Sigmoid colon (tissue), 7 donors: Measurements from ENCODE around the gene SLC16A8. TPM values are rescaled to one million over a fixed set of nuclear protein-coding genes. Genes with fewer than 3 reads are reported as not detected.

Experiments
- DNase-seq: peaks from one replicate; pipeline ENCODE4 v3.0.0-alpha.2; 2019
- H3K27ac ChIP-seq, 4 donors: fragments of 200-600 bp; sonication (generic); one replicate each; pipeline ENCODE4 v1.5.1; 2016 to 2019; ENCODE audit warnings: mild to moderate bottlenecking in 1 of 4
- H3K27me3 ChIP-seq, 3 donors: fragments of 200-600 bp; sonication (generic); one replicate each; pipeline ENCODE4 v1.5.1; 2019; ENCODE audit warnings: mild to moderate bottlenecking in 1 of 3
- H3K36me3 ChIP-seq, 4 donors: fragments of 200-600 bp; sonication (generic); one replicate each; pipeline ENCODE4 v1.5.1; 2016 to 2019
- H3K4me1 ChIP-seq, 4 donors: fragments of 200-600 bp; sonication (generic); one replicate each; pipeline ENCODE4 v1.5.1; 2017 to 2019
- H3K4me3 ChIP-seq, 4 donors: fragments of 200-600 bp; sonication (generic); one replicate each; pipeline ENCODE4 v1.5.1; 2017 to 2019; ENCODE audit warnings: mild to moderate bottlenecking in 2 of 4, moderate library complexity in 1 of 4
- H3K9me3 ChIP-seq, 4 donors: fragments of 200-600 bp in 3 of 4; sonication (generic) in 3 of 4; one replicate each; pipeline versions ENCODE4 v1.5.1 to v1.6.1; 2013 to 2019
- EP300 ChIP-seq, 4 donors: sonication (generic); formaldehyde crosslinking; IDR thresholded peaks; one replicate each; pipeline ENCODE4 v1.6.1; 2017; ENCODE audit warnings: antibody characterized with exemption in 4 of 4
- POLR2A ChIP-seq, 2 donors: fragments of 450-650 bp; IDR thresholded peaks; one replicate each; pipeline ENCODE4 v1.6.1; 2016; ENCODE audit warnings: antibody characterized with exemption in 2 of 2, mild to moderate bottlenecking in 2 of 2, moderate library complexity in 2 of 2
- POLR2AphosphoS5 ChIP-seq, 4 donors: sonication (generic); formaldehyde crosslinking; IDR thresholded peaks; one replicate each; pipeline ENCODE4 v1.6.1; 2017; ENCODE audit warnings: antibody characterized with exemption in 4 of 4
- WGBS, 2 donors: extraction: QIAGEN DNeasy Blood & Tissue Kit; methylation state at CpG; one replicate each; pipeline ENCODE4 v1.1.7; 2013; 5-methylcytosine and 5-hydroxymethylcytosine counted together
- intact Hi-C: fragments of 100-400 bp; cut with DNase I; formaldehyde crosslinking; loops from one replicate; pipeline ENCODE4 v1.15.1; 2023
- polyA plus RNA-seq, 3 donors: library from polyadenylated mRNA; stranded (reverse); fragments of 200-250 nt; gene quantifications; one replicate each; pipeline ENCODE4 v1.2.3, GENCODE V29; 2013
- total RNA-seq, 4 donors: library from RNA; depleted of rRNA; stranded (reverse); fragments of >200 nt; gene quantifications; one replicate each; pipeline ENCODE4 v1.1.0, GENCODE V29; 2016
- TF ChIP-seq, protein P1 (sequence below), 4 experiments: fragments of 450-650 bp in 3 of 4; fragments of 200-600 bp in 1 of 4; IDR thresholded peaks; one replicate each; pipeline ENCODE4 v1.5.1; 2016 to 2019; ENCODE audit warnings: antibody characterized with exemption in 4 of 4, mild to moderate bottlenecking in 3 of 4, moderate library complexity in 2 of 4
- donor health status: healthy with polysubstance abuse.
- donor health status: Bipolar disorder and iron deficiency.
- donor health status: healthy.

Gene SLC16A8
- total and polyA plus RNA-seq, 7 donors = 0.20 to 0.71 (median 0.55) TPM; not detected in 4

DNA sequence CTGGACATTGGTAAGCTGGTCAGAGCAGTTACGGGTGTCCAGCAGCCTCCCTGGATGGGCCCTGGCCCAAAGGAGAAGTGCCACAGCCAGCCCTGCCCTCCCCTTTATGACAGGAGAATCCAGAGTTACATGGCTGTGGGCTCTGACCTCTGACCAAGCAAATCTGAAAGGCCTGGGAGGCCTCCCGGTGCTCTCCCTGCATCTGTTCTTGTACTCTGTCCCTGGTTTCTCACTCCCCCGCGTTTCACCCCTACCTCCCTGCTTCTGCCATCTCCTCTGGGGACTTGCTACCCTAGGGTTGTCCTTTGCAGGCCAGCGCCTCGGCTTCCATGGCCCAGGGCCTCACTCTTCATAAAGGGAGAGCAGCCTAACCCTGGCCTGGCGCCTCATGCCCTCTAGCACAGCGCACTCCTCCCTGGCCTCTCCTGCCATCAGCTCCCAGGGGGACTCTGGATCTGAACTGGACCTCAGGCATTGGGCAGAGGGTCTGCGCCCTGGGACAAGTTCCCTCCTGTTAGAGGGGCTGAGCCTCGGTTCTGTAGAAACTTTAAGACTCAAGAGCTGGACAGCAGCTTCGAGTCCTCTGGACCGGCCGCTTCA lies 16.1 kb downstream of the SLC16A8 start:
- peak overlapping the region; percentile 75 to 90 (median 80) for H3K27ac ChIP-seq
- no peaks in the 10 kb centered on the region for H3K27me3 ChIP-seq
- no peak for TF ChIP-seq POLR2AphosphoS5 (IDR thresholded peaks at IDR 0.05)
- no peak for TF ChIP-seq POLR2A (IDR thresholded peaks at IDR 0.05)
- TF ChIP-seq, protein P1, sequence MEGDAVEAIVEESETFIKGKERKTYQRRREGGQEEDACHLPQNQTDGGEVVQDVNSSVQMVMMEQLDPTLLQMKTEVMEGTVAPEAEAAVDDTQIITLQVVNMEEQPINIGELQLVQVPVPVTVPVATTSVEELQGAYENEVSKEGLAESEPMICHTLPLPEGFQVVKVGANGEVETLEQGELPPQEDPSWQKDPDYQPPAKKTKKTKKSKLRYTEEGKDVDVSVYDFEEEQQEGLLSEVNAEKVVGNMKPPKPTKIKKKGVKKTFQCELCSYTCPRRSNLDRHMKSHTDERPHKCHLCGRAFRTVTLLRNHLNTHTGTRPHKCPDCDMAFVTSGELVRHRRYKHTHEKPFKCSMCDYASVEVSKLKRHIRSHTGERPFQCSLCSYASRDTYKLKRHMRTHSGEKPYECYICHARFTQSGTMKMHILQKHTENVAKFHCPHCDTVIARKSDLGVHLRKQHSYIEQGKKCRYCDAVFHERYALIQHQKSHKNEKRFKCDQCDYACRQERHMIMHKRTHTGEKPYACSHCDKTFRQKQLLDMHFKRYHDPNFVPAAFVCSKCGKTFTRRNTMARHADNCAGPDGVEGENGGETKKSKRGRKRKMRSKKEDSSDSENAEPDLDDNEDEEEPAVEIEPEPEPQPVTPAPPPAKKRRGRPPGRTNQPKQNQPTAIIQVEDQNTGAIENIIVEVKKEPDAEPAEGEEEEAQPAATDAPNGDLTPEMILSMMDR (IDR thresholded peaks at IDR 0.05) = no peak
- no peak for TF ChIP-seq EP300 (IDR thresholded peaks at IDR 0.05)
- intact Hi-C loops = loop anchor here (5.0 kb wide), 2 partner anchors 34 to 249 kb away; partner anchors contain the start of gene CSNK1E
- H3K9me3 ChIP-seq = no peaks in the 10 kb centered on the region
- DNase-seq = no peak
- WGBS, 2 donors = 92% methylated on average over 13 of the region's 13 CpGs
- no peak overlapping the region for H3K4me3 ChIP-seq
- peaks cover 0 to 53% (median 16%) of the 10 kb centered on the region in 4 donors for H3K36me3 ChIP-seq
- peaks cover 0 to 28% (median 26%) of the 10 kb centered on the region in 4 donors for H3K4me1 ChIP-seq

DNA sequence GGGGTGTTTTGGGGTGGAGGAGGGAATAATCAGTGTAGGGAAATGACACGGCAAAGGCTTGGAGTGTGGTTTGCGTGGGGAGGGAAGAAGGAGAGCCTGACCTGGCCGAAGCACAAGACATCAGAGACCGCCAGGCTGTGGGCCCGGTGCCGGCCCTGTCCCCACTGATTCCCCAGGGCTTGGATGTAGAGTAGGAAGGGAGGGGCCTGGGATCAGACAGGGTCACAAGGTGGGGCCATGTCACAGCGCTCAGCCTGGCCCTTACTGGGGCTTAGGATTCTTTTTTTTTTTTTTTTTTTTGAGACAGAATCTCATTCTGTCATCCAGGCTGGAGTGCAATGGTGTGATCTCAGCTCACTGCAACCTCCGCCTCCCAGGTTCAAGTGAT lies 17.0 kb downstream of the SLC16A8 start:
- peaks cover 0 to 45% (median 14%) of the 10 kb centered on the region in 4 donors for H3K36me3 ChIP-seq
- intact Hi-C loops = loop anchor here (5.0 kb wide), 2 partner anchors 35 to 250 kb away; partner anchors contain the start of gene CSNK1E
- no peak overlapping the region for H3K4me3 ChIP-seq
- DNase-seq = no peak
- WGBS, 2 donors = 91 to 92% methylated on average over 8 of the region's 8 CpGs
- H3K4me1 ChIP-seq = peaks cover 0 to 28% (median 26%) of the 10 kb centered on the region in 4 donors
- H3K9me3 ChIP-seq = no peaks in the 10 kb centered on the region
- no peaks in the 10 kb centered on the region for H3K27me3 ChIP-seq
- no peak for TF ChIP-seq EP300 (IDR thresholded peaks at IDR 0.05)
- TF ChIP-seq, protein P1 (IDR thresholded peaks at IDR 0.05) = no peak
- TF ChIP-seq POLR2AphosphoS5 (IDR thresholded peaks at IDR 0.05) = no peak
- no peak for TF ChIP-seq POLR2A (IDR thresholded peaks at IDR 0.05)
- H3K27ac ChIP-seq = no peak overlapping the region

DNA sequence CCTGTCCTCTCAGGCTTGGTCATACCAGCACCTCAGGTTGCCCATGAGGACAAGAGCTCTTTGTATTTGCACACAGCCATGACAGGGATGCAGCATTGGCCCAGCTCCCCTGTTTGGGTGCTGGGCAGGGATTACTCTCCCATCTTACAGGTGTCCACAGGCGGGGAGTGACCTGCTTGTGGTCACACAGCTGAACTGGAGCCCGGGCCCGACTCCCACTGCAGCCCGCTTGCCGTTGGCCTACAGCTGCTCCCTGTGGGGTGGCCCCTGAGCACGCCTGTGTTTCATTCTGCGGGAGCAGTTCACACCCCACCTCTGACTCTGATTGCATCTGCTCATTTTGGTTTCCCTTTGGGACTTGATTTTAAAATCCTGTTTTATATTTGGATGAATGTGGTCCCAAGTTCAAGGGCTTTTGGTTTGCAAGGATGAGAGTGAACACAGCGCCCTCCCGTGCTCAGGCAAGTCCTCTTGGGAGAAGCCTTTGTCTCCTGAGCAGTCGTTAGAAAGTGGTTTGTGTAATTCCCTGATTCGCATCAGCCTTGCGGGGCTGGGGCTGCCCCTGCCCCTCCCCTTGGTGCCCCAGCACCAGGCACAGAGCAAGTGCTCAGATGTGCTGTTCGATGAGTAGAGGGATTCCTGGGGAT lies 17.5 kb downstream of the SLC16A8 start:
- no peak overlapping the region for H3K27ac ChIP-seq
- DNase-seq = no peak

DNA sequence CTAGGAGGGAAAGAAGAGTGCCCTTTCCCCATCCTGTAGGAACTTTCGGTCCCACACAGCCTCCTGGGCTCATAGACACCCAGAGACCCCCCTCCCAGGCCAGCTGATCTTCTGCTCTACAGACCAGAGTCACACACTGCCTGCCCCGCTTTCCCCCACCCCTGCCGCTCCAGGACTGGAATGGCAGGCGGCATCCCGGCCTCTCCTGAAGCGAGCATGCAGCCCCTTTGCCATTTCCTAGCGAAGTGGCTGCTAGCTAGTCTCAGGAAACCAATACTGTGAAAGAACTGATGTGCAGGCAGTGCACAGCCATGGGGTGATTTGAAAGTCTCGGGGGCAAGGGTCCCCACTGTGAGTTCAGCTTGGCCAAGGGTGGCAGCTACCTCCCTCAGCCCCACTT lies 18.4 kb downstream of the SLC16A8 start:
- no peaks in the 10 kb centered on the region for H3K27me3 ChIP-seq
- H3K36me3 ChIP-seq = peaks cover 0 to 46% (median 14%) of the 10 kb centered on the region in 4 donors
- WGBS, 2 donors = 95 to 98% methylated on average over 8 of the region's 8 CpGs
- H3K4me3 ChIP-seq = no peak overlapping the region
- peaks cover 0 to 26% (median 23%) of the 10 kb centered on the region in 4 donors for H3K4me1 ChIP-seq
- TF ChIP-seq POLR2A (IDR thresholded peaks at IDR 0.05) = no peak
- TF ChIP-seq, protein P1 (IDR thresholded peaks at IDR 0.05) = no peak
- TF ChIP-seq POLR2AphosphoS5 (IDR thresholded peaks at IDR 0.05) = no peak
- TF ChIP-seq EP300 (IDR thresholded peaks at IDR 0.05) = no peak
- intact Hi-C loops = loop anchor here (5.0 kb wide), 2 partner anchors 37 to 252 kb away; partner anchors contain the start of gene CSNK1E
- no peak overlapping the region for H3K27ac ChIP-seq
- no peak for DNase-seq
- H3K9me3 ChIP-seq = no peaks in the 10 kb centered on the region

More for the DNA sequence above, 17.5 kb downstream of the SLC16A8 start:
- H3K4me3 ChIP-seq = no peak overlapping the region
- H3K4me1 ChIP-seq = peaks cover 0 to 28% (median 26%) of the 10 kb centered on the region in 4 donors
- 83 to 92% methylated on average over 13 of the region's 13 CpGs for WGBS, 2 donors
- no peak for TF ChIP-seq EP300 (IDR thresholded peaks at IDR 0.05)
- no peaks in the 10 kb centered on the region for H3K9me3 ChIP-seq
- H3K36me3 ChIP-seq = peaks cover 0 to 40% (median 14%) of the 10 kb centered on the region in 4 donors
- intact Hi-C loops = loop anchor here (5.0 kb wide), 2 partner anchors 36 to 251 kb away; partner anchors contain the start of gene CSNK1E
- H3K27me3 ChIP-seq = no peaks in the 10 kb centered on the region

DNA sequence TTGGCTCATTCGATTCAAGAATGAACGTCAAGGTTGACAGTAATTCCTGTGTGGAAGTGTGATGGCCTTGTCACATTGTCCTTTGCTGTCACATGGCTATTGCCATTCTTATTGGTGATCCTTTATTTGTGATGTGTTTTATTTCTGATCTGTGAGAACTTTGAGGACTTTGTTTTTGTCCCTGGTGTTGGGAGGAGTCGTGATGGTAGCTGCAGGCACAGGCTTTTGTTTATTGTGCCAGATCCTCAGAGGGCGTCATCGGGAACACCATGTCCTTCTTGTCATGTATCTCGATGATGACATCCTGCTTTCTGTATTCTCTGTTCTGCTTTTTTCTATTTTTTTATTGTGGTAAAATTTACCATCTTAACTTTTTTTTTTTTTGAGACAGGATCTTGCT lies 21.2 kb downstream of the SLC16A8 start:
- Histone ChIP-seq H3K36me3 (peaks cover 0 to 62% (median 14%) of the 10 kb centered on the region in 4 donors), H3K27me3 (no peaks in the 10 kb centered on the region), H3K4me1 (peaks cover 0 to 2% (median 1%) of the 10 kb centered on the region in 4 donors), H3K27ac (peak overlapping the region; percentile 45 to 69 (median 61)), H3K9me3 (no peaks in the 10 kb centered on the region), H3K4me3 (no peak overlapping the region)
- DNase-seq = no peak
- TF ChIP-seq POLR2AphosphoS5 (IDR thresholded peaks at IDR 0.05) = peak; percentile 13 to 41 (median 23)
- no peak for TF ChIP-seq POLR2A (IDR thresholded peaks at IDR 0.05)
- peak in 2 of 4 donors; percentile 69 to 77 for TF ChIP-seq EP300 (IDR thresholded peaks at IDR 0.05)
- TF ChIP-seq, protein P1 (IDR thresholded peaks at IDR 0.05) = no peak
- intact Hi-C loops = no loop called here
- WGBS, 2 donors = 80 to 85% methylated on average over 6 of the region's 6 CpGs
